GM21526 (cell line): ENCODE measurements around the gene LNP1.

ENCODE experiments used
- ATAC-seq: cut with Tn5 transposase; IDR thresholded peaks from one replicate; pipeline ENCODE4 v1.9.1; 2021; ENCODE audit warnings: moderate library complexity; ENCODE audit not compliant: unreplicated experiment, low FRiP score

The LNP1 gene

GRCh38 chr3:100396967-100397366 lies 4.4 kb upstream of the LNP1 start:
- ATAC-seq, result no peak

GRCh38 chr3:100399341-100400071 lies 1.8 kb upstream of the LNP1 start:
- no peak for ATAC-seq

GRCh38 chr3:100400419-100400779 lies 940 bp upstream of the LNP1 start:
- peak; percentile 4 for ATAC-seq

GRCh38 chr3:100401674-100402041 lies 319 bp downstream of the LNP1 start:
- peak; percentile 12 for ATAC-seq

GRCh38 chr3:100402256-100402655 lies 917 bp downstream of the LNP1 start:
- ATAC-seq, result no peak

GRCh38 chr3:100402891-100403290 lies 1.6 kb downstream of the LNP1 start:
- ATAC-seq, result no peak

GRCh38 chr3:100403362-100404249 lies 2.3 kb downstream of the LNP1 start:
- no peak for ATAC-seq

- ATAC-seq, result no peak
Observed at GRCh38 chr3:100404250-100404548, 2.9 kb downstream of the LNP1 start.

GRCh38 chr3:100407164-100407563 lies 5.8 kb downstream of the LNP1 start:
- ATAC-seq, result no peak

GRCh38 chr3:100407977-100408532 lies 6.7 kb downstream of the LNP1 start:
- no peak for ATAC-seq

GRCh38 chr3:100411091-100411982 lies 10.0 kb downstream of the LNP1 start:
- ATAC-seq, result no peak

GRCh38 chr3:100412912-100413590 lies 11.7 kb downstream of the LNP1 start:
- no peak for ATAC-seq

- no peak for ATAC-seq
Observed at GRCh38 chr3:100413613-100414012, 12.3 kb downstream of the LNP1 start.

GRCh38 chr3:100416176-100416575 lies 14.8 kb downstream of the LNP1 start:
- ATAC-seq, result no peak

- ATAC-seq, result no peak
Observed at GRCh38 chr3:100416863-100417262, 15.5 kb downstream of the LNP1 start.

GRCh38 chr3:100419406-100419805 lies 18.1 kb downstream of the LNP1 start:
- ATAC-seq, result no peak

- ATAC-seq, result no peak
Observed at GRCh38 chr3:100420885-100421284, 19.5 kb downstream of the LNP1 start.

- no peak for ATAC-seq
Observed at GRCh38 chr3:100423611-100424010, 22.3 kb downstream of the LNP1 start.

GRCh38 chr3:100424261-100424660 lies 22.9 kb downstream of the LNP1 start:
- ATAC-seq, result no peak

- no peak for ATAC-seq
Observed at GRCh38 chr3:100425316-100425715, 24.0 kb downstream of the LNP1 start.
